HepG2 (cell line): ENCODE data around the gene PLCB1. TPM values are rescaled to one million over a fixed set of nuclear protein-coding genes. Genes with fewer than 3 reads are reported as not detected.

Experiments
- ARID3A ChIP-seq: IDR thresholded peaks from 2 replicates; pipeline ENCODE4 v1.6.1; 2012; ENCODE audit warnings: low read depth, low read length, improper control_type of control experiment
- GABPB1 ChIP-seq: IDR thresholded peaks from 2 replicates; pipeline ENCODE4 v1.6.1; 2016; ENCODE audit warnings: mild to moderate bottlenecking, missing genetic modification reagents, moderate library complexity, missing compliant biosample characterization
- GFI1 ChIP-seq: sonication (generic); formaldehyde crosslinking; IDR thresholded peaks from 2 replicates; pipeline ENCODE4 v1.5.0; 2020; ENCODE audit warnings: missing genetic modification reagents, mild to moderate bottlenecking, borderline replicate concordance
- GRHL1 ChIP-seq: sonication (generic); formaldehyde crosslinking; conservative IDR thresholded peaks from 2 replicates; pipeline ENCODE4 v1.8.0; 2022; ENCODE audit warnings: missing genetic modification reagents
- HIC2 ChIP-seq: sonication (generic); formaldehyde crosslinking; IDR thresholded peaks from 2 replicates; pipeline ENCODE4 v1.9.0; 2022; ENCODE audit warnings: low read depth, missing genetic modification reagents
- HMG20A ChIP-seq: IDR thresholded peaks from 2 replicates; pipeline ENCODE4 v1.6.1; 2016; ENCODE audit warnings: borderline replicate concordance
- KLF16 ChIP-seq, 2 experiments: sonication (generic) in 1 of 2; formaldehyde crosslinking in 1 of 2; IDR thresholded peaks; 2 replicates each; pipeline versions ENCODE4 v1.6.1 to v1.8.0; 2016 to 2023; ENCODE audit warnings: missing genetic modification reagents in 2 of 2, missing compliant biosample characterization in 1 of 2
- KMT2B ChIP-seq: IDR thresholded peaks from 2 replicates; pipeline ENCODE4 v1.6.1; 2016; ENCODE audit warnings: missing genetic modification reagents, missing compliant biosample characterization
- PAX8 ChIP-seq: sonication (generic); formaldehyde crosslinking; IDR thresholded peaks from 2 replicates; pipeline ENCODE4 v1.8.0; 2022; ENCODE audit warnings: mild to moderate bottlenecking, missing genetic modification reagents, borderline replicate concordance
- PREB ChIP-seq: sonication (generic); formaldehyde crosslinking; IDR thresholded peaks from 2 replicates; pipeline ENCODE4 v1.4.0; 2020; ENCODE audit warnings: missing genetic modification reagents
- REPIN1 ChIP-seq: sonication (generic); formaldehyde crosslinking; IDR thresholded peaks from 2 replicates; pipeline ENCODE4 v1.8.0; 2022; ENCODE audit warnings: missing genetic modification reagents, low read depth, mild to moderate bottlenecking, borderline replicate concordance
- TBL1XR1 ChIP-seq: fragments of 150-350 bp; IDR thresholded peaks from 2 replicates; pipeline ENCODE4 v1.6.1; 2014; ENCODE audit warnings: borderline replicate concordance, low read length; ENCODE audit not compliant: partially characterized antibody
- ZBTB37 ChIP-seq: sonication (generic); formaldehyde crosslinking; IDR thresholded peaks from 2 replicates; pipeline ENCODE4 v1.4.0; 2020; ENCODE audit warnings: mild to moderate bottlenecking, missing genetic modification reagents
- ZBTB7A ChIP-seq: sonication (generic); formaldehyde crosslinking; IDR thresholded peaks from 2 replicates; pipeline ENCODE4 v1.8.0; 2022; ENCODE audit warnings: mild to moderate bottlenecking, missing genetic modification reagents
- ZFP36 ChIP-seq: fragments of 150-350 bp; IDR thresholded peaks from 2 replicates; pipeline ENCODE4 v1.6.1; 2018; ENCODE audit warnings: borderline replicate concordance, low read length, low read depth; ENCODE audit not compliant: partially characterized antibody
- ZNF282 ChIP-seq: fragments of 450-650 bp; IDR thresholded peaks from 2 replicates; pipeline ENCODE4 v1.6.1; 2018; ENCODE audit not compliant: partially characterized antibody
- ZNF484 ChIP-seq: sonication (generic); formaldehyde crosslinking; IDR thresholded peaks from 2 replicates; pipeline ENCODE4 v1.5.1; 2020; ENCODE audit warnings: mild to moderate bottlenecking, low read depth, missing genetic modification reagents, borderline replicate concordance
- ZNF501 ChIP-seq: sonication (generic); formaldehyde crosslinking; IDR thresholded peaks from 2 replicates; pipeline ENCODE4 v1.5.1; 2020; ENCODE audit warnings: mild to moderate bottlenecking, moderate library complexity, missing genetic modification reagents
- ZNF652 ChIP-seq: IDR thresholded peaks from 2 replicates; pipeline ENCODE4 v1.6.1; 2016; ENCODE audit warnings: low read depth, borderline replicate concordance
- ZNF772 ChIP-seq: sonication (generic); formaldehyde crosslinking; IDR thresholded peaks from 2 replicates; pipeline ENCODE4 v1.5.0; 2020; ENCODE audit warnings: mild to moderate bottlenecking, missing genetic modification reagents
- ZNF780A ChIP-seq: sonication (generic); formaldehyde crosslinking; IDR thresholded peaks from 2 replicates; pipeline ENCODE4 v1.8.0; 2022; ENCODE audit warnings: mild to moderate bottlenecking, missing genetic modification reagents, moderate library complexity
- polyA plus RNA-seq, 8 experiments: library from polyadenylated mRNA; depleted of rRNA in 3 of 8; stranded (reverse) in 7 of 8; unstranded in 1 of 8; fragments of >200 nt; fragmentation: Illumina TruSeq in 4 of 8; extraction: Trizol in 4 of 8; gene quantifications; 2 replicates each; pipeline versions ENCODE4 v1.2.1 to v1.2.3, GENCODE V29; 2011 to 2016; ENCODE audit warnings: low read depth in 4 of 8, missing spikeins in 1 of 8, mixed read lengths in 1 of 8; ENCODE audit not compliant: insufficient read depth in 1 of 8
- total RNA-seq, 5 experiments: library from RNA; depleted of rRNA; stranded (reverse); fragments of >200 nt; fragmentation: Illumina TruSeq; extraction: Trizol; gene quantifications; 2 replicates each; pipeline ENCODE4 v1.2.3, GENCODE V29; 2016; ENCODE audit warnings: low read depth in 1 of 5

Gene PLCB1
- total and polyA plus RNA-seq, 2 of the 13 experiments (the other 11 are each of a cell fraction or from before 2014, with no cell fraction given), result 42.4 to 55.9 TPM

GRCh38 chr20:8330785-8331695 lies 199.0 kb downstream of the PLCB1 start (continued):
- TF ChIP-seq KMT2B (CRISPR knock-in tag) (no peak), ZBTB7A (CRISPR knock-in tag) (no peak), ZNF652 (CRISPR knock-in tag) (peak; percentile 87), PAX8 (no peak), REPIN1 (CRISPR knock-in tag) (no peak; the same call in 1 of the 2 replicates), ZNF484 (CRISPR knock-in tag) (no peak), GRHL1 (CRISPR knock-in tag) (no peak), HMG20A (CRISPR knock-in tag) (peak; percentile 85), ZNF772 (0 out of 2 replicates have a peak, but pooled peaks have one; percentile 26), HIC2 (CRISPR knock-in tag) (no peak; the same call in 1 of the 2 replicates), ZFP36 (peak; percentile 14), ZNF282 (no peak), ZNF501 (CRISPR knock-in tag) (no peak), ZNF780A (CRISPR knock-in tag) (no peak), GABPB1 (no peak), ARID3A (peak; percentile 96), PREB (CRISPR knock-in tag) (no peak), GFI1 (0 out of 2 replicates have a peak, but pooled peaks have one; percentile 33), TBL1XR1 (peak; percentile 82), ZBTB37 (CRISPR knock-in tag) (no peak), KLF16 (CRISPR knock-in tag; IDR thresholded peaks at IDR 0.05) (no peak; a peak in 1 of 4 replicates)
